T-cell (primary cell): ENCODE measurements around the gene MPL. TPM values are rescaled to one million over a fixed set of nuclear protein-coding genes. Genes with fewer than 3 reads are reported as not detected.

ENCODE experiments used
- ATAC-seq, 4 experiments: fragments of 200-7000 bp in 3 of 4; fragments of 150-1000 bp in 1 of 4; cut with Tn5 transposase; replicated peaks in 1 of 4; 1 replicate in 3 of 4; 2 replicates in 1 of 4; pipeline ENCODE4 v1.10.0; 2021; ENCODE audit warnings: moderate library complexity in 3 of 4, mild to moderate bottlenecking in 2 of 4, moderate number of reproducible peaks in 1 of 4
- CTCF ChIA-PET, 2 donors: fragments of 300-600 bp; sonication (Branson Sonifier 250); formaldehyde crosslinking; loops; one replicate each; lab custom pipeline; 2022; ENCODE audit warnings: antibody characterized with exemption in 2 of 2; lab: Charles Lee
- POLR2A ChIA-PET, 2 donors: fragments of 300-600 bp; sonication (Branson Sonifier 250); formaldehyde crosslinking; loops; one replicate each; lab custom pipeline; 2022; ENCODE audit warnings: antibody characterized with exemption in 2 of 2; lab: Charles Lee
- DNase-seq, 35 experiments: peaks; one replicate each; pipeline versions ENCODE4 v3.0.0 to v3.0.0-alpha.2; 2013 to 2023
- H3K27ac ChIP-seq: one replicate; pipeline ENCODE4 v1.5.1; 2013; ENCODE audit warnings: low read length
- H3K27me3 ChIP-seq, 2 experiments: replicated peaks in 1 of 2; 1 replicate in 1 of 2; 2 replicates in 1 of 2; pipeline versions ENCODE4 v1.6.1 to v1.7.0; 2013; ENCODE audit warnings: low read length in 1 of 2, mixed read lengths in 1 of 2; ENCODE audit not compliant: control insufficient read depth in 2 of 2, insufficient read depth in 2 of 2; ENCODE audit errors: extremely low read depth in 1 of 2
- H3K36me3 ChIP-seq, 2 donors: 1 replicate in 1 of 2; 2 replicates in 1 of 2; pipeline versions ENCODE4 v1.6.1 to v1.7.0; 2013; ENCODE audit warnings: low read length in 1 of 2; ENCODE audit not compliant: control insufficient read depth in 2 of 2, insufficient read depth in 1 of 2; ENCODE audit errors: extremely low read depth in 1 of 2
- H3K4me1 ChIP-seq, 2 experiments: 1 replicate in 1 of 2; 2 replicates in 1 of 2; pipeline versions ENCODE4 v1.6.1 to v1.7.0; 2013; ENCODE audit warnings: low read length in 2 of 2, mixed read lengths in 1 of 2; ENCODE audit not compliant: insufficient read depth in 2 of 2, control insufficient read depth in 1 of 2; ENCODE audit errors: extremely low read depth in 1 of 2
- H3K4me3 ChIP-seq, 2 donors: 1 replicate in 1 of 2; 2 replicates in 1 of 2; pipeline versions ENCODE4 v1.5.1 to v1.7.0; 2013; ENCODE audit warnings: mild to moderate bottlenecking in 2 of 2, low read length in 1 of 2, moderate library complexity in 1 of 2; ENCODE audit not compliant: control insufficient read depth in 1 of 2; ENCODE audit errors: extremely low read depth in 1 of 2
- H3K9me3 ChIP-seq: 2 replicates; pipeline ENCODE4 v1.7.0; 2013
- H3K27ac Mint-ChIP-seq, 2 donors: one replicate each; pipeline ENCODE4 v1.8.0; 2020 to 2021; ENCODE audit warnings: mild to moderate bottlenecking in 2 of 2, mixed read lengths in 2 of 2
- H3K27me3 Mint-ChIP-seq, 2 donors: one replicate each; pipeline ENCODE4 v1.8.0; 2021 to 2022; ENCODE audit warnings: mixed read lengths in 2 of 2
- H3K36me3 Mint-ChIP-seq: one replicate; pipeline ENCODE4 v1.8.0; 2021; ENCODE audit warnings: mixed read lengths
- H3K4me1 Mint-ChIP-seq, 3 donors: one replicate each; pipeline ENCODE4 v1.8.0; 2020 to 2022; ENCODE audit warnings: mixed read lengths in 3 of 3, mild to moderate bottlenecking in 1 of 3
- H3K4me3 Mint-ChIP-seq, 3 donors: one replicate each; pipeline ENCODE4 v1.8.0; 2020 to 2022; ENCODE audit warnings: mild to moderate bottlenecking in 3 of 3, mixed read lengths in 3 of 3, moderate library complexity in 3 of 3
- H3K9me3 Mint-ChIP-seq, 3 donors: one replicate each; pipeline ENCODE4 v1.8.0; 2020 to 2022; ENCODE audit warnings: mixed read lengths in 3 of 3
- whole genome bisulfite sequencing: methylation state at CpG from one replicate; pipeline ENCODE4 v1.1.5; 2013; ENCODE audit warnings: missing lambda C conversion rate; ENCODE audit not compliant: insufficient coverage; 5-methylcytosine and 5-hydroxymethylcytosine counted together
- total RNA-seq, 35 experiments: library from RNA in 6 of 35; stranded (reverse) in 6 of 35; fragments of 120-200 nt in 1 of 35; gene quantifications; one replicate each; pipeline versions ENCODE4 v1.2.1 to v1.2.4 and lab custom pipeline; 2013 to 2026

MPL gene
- total RNA-seq, 5 donors from 2014 or later (not counting 1 experiment from before 2014, with no cell fraction given) = 0.26 to 0.63 (median 0.61) TPM; not detected in 2

DNA sequence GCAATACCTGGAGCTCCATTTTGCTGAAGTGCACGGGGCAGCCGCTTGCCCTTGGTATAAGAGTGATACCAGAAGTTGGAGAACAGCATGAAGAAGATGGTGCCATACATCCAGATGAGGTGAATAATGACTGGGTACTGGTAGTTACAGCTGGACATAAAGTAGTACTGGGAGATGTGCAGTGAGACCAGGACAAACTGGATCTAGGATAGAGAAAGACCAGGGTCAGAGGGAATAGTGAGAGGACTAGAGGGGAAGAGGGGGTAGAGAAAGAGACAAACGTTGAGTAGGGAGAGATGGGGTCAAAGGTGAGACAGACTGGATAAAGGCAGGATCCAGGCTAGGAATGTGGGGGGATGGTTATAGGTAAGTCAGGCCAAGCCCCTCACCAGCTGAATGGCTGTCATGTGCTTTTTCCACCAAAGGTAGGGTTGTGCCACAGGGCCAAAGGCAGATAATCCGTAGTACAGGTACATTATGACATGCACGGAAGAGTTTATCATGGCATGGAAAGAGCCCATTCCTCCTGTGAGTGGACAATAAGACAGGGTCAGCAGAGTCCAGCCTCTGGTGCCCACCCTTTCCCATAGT, 26.4 kb downstream of the MPL start:
- peaks cover 4 to 33% of the 10 kb centered on the region in 2 experiments for H3K4me1 ChIP-seq
- 84% methylated on average over 5 of the region's 5 CpGs for WGBS
- H3K9me3 Mint-ChIP-seq = no peaks in the 10 kb centered on the region

DNA sequence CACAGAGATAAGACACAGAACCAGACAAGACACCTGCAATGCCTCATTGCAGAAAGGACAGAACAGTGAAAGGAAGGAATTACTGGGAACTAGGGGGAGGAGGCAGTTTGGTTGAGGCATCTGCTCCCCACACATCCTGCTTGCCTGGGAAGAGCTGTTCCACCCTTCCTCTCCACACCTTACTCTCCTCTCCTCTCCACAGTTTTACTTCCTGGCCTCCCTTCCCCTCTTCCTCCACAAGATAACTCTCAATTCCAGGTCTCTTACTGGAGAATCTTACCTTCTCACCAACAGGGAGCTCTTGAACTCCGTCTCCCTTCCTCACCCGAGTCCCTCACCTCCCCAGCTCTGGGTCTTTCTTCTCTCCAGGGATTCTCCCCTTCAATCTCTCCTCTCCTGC, 28.1 kb downstream of the MPL start:
- 94% methylated on average over 2 of the region's 2 CpGs for WGBS
- Histone ChIP-seq H3K4me1 (peaks cover 4 to 36% of the 10 kb centered on the region in 2 experiments), H3K9me3 (no peaks in the 10 kb centered on the region), H3K36me3 (peaks cover 7 to 35% of the 10 kb centered on the region in 2 donors), H3K27ac (peak overlapping the region; percentile 74), H3K27me3 (no peaks in the 10 kb centered on the region), H3K4me3 (no peak overlapping the region)
- ChIA-PET CTCF (no interaction called here), POLR2A (no interaction called here)
- H3K4me1 Mint-ChIP-seq = peaks cover 36 to 44% (median 37%) of the 10 kb centered on the region in 3 donors
- H3K4me3 Mint-ChIP-seq = peak overlapping the region; percentile 81 to 97 (median 87)
- H3K27ac Mint-ChIP-seq = peak overlapping the region; percentile 88 to 91
- H3K9me3 Mint-ChIP-seq = no peaks in the 10 kb centered on the region
- no peak for DNase-seq
- peaks cover 29% of the 10 kb centered on the region for H3K36me3 Mint-ChIP-seq
- no peak for ATAC-seq
- H3K27me3 Mint-ChIP-seq = no peaks in the 10 kb centered on the region

More for the DNA sequence above, 26.4 kb downstream of the MPL start:
- DNase-seq (no peak), ATAC-seq (no peak)
- H3K4me3 ChIP-seq = no peak overlapping the region
- Mint-ChIP-seq H3K36me3 (peaks cover 29% of the 10 kb centered on the region), H3K4me1 (peaks cover 36 to 47% (median 40%) of the 10 kb centered on the region in 3 donors), H3K27me3 (no peaks in the 10 kb centered on the region), H3K4me3 (no peak overlapping the region), H3K27ac (no peak overlapping the region)
- H3K27ac ChIP-seq = no peak overlapping the region
- no peaks in the 10 kb centered on the region for H3K9me3 ChIP-seq
- ChIA-PET CTCF (no interaction called here), POLR2A (interaction anchor here in 1 of 2 donors (0.6 kb wide), 2 partner anchors 9 to 31 kb away, joined by 6 read pairs; no protein-coding TSS in a partner anchor)
- no peaks in the 10 kb centered on the region for H3K27me3 ChIP-seq
- H3K36me3 ChIP-seq = peaks cover 7 to 35% of the 10 kb centered on the region in 2 donors

DNA sequence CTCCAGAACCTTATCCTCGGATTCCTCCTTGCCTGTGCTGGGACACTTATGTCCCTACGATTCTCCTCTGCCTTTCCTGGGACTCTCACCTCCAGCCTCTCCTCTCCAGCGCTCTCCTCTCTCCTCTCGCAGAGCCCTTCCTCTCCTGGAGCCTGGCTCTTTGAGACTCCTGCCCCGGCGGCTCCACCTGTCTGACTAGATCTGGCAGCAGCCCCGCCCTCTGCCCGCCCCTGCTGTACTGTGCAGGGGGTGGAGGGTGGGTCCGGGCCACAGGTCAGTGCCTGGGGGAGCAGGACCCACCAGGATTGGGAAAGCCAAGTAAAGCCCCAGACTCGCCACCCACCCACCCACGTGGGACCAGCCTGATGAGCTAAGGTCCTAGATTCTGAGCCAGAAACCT, 28.6 kb downstream of the MPL start:
- no peak overlapping the region for H3K4me3 ChIP-seq
- POLR2A ChIA-PET = no interaction called here
- peaks cover 5 to 35% of the 10 kb centered on the region in 2 donors for H3K36me3 ChIP-seq
- Mint-ChIP-seq H3K9me3 (no peaks in the 10 kb centered on the region), H3K4me1 (peaks cover 40 to 48% (median 42%) of the 10 kb centered on the region in 3 donors), H3K4me3 (peak overlapping the region; percentile 81 to 97 (median 87)), H3K36me3 (peaks cover 28% of the 10 kb centered on the region), H3K27ac (peak overlapping the region; percentile 88 to 91), H3K27me3 (no peaks in the 10 kb centered on the region)
- H3K4me1 ChIP-seq = peaks cover 4 to 36% of the 10 kb centered on the region in 2 experiments
- ATAC-seq (no peak), DNase-seq (no peak)
- no peaks in the 10 kb centered on the region for H3K9me3 ChIP-seq
- CTCF ChIA-PET = no interaction called here
- WGBS = 67% methylated on average over 3 of the region's 11 CpGs
- H3K27me3 ChIP-seq = no peaks in the 10 kb centered on the region
- H3K27ac ChIP-seq = peak overlapping the region; percentile 74

GRCh38 chr1:43366601-43367025, 29.0 kb downstream of the MPL start:
- ATAC-seq (no peak), DNase-seq (no peak)
- CTCF ChIA-PET = no interaction called here
- Mint-ChIP-seq H3K4me3 (peak overlapping the region; percentile 81 to 97 (median 87)), H3K36me3 (peaks cover 26% of the 10 kb centered on the region), H3K4me1 (peaks cover 42 to 48% (median 44%) of the 10 kb centered on the region in 3 donors), H3K9me3 (no peaks in the 10 kb centered on the region), H3K27me3 (no peaks in the 10 kb centered on the region), H3K27ac (peak overlapping the region; percentile 88 to 91)
- Histone ChIP-seq H3K9me3 (no peaks in the 10 kb centered on the region), H3K4me1 (peaks cover 4 to 36% of the 10 kb centered on the region in 2 experiments), H3K4me3 (peak overlapping the region; percentile 63 to 69), H3K27ac (peak overlapping the region; percentile 74), H3K27me3 (no peaks in the 10 kb centered on the region), H3K36me3 (peaks cover 5 to 35% of the 10 kb centered on the region in 2 donors)
- 36% methylated on average over 2 of the region's 5 CpGs for WGBS
- POLR2A ChIA-PET = no interaction called here

GRCh38 chr1:43367026-43367903, 29.6 kb downstream of the MPL start:
- Histone ChIP-seq H3K27me3 (no peaks in the 10 kb centered on the region), H3K9me3 (no peaks in the 10 kb centered on the region), H3K4me3 (peak overlapping the region; percentile 63 to 69), H3K36me3 (peaks cover 5 to 29% of the 10 kb centered on the region in 2 donors), H3K27ac (peak overlapping the region; percentile 74), H3K4me1 (peaks cover 4 to 36% of the 10 kb centered on the region in 2 experiments)
- Mint-ChIP-seq H3K4me1 (peaks cover 42 to 48% (median 44%) of the 10 kb centered on the region in 3 donors), H3K27me3 (no peaks in the 10 kb centered on the region), H3K36me3 (peaks cover 22% of the 10 kb centered on the region), H3K9me3 (no peaks in the 10 kb centered on the region), H3K27ac (peak overlapping the region; percentile 88 to 91), H3K4me3 (peak overlapping the region; percentile 81 to 97 (median 87))
- ATAC-seq (peak; percentile 46 to 54 (median 48)), DNase-seq (peak in 17 of 35 experiments; percentile 9 to 57 (median 19))
- WGBS = under 1% methylated on average over 40 of the region's 48 CpGs
- CTCF ChIA-PET = interaction anchor here (0.6 to 0.9 kb wide), 2 partner anchors 10 to 47 kb away, joined by 3 to 4 read pairs; no protein-coding TSS in a partner anchor
- POLR2A ChIA-PET = no interaction called here
